Glutamatergic neuron (in vitro differentiated cells): ENCODE data around the gene PPP1R37. TPM values are rescaled to one million over a fixed set of nuclear protein-coding genes. Genes with fewer than 3 reads are reported as not detected.

ENCODE experiments used
- DNase-seq: peaks from one replicate; pipeline ENCODE4 v3.0.0; 2022
- H3K27ac Mint-ChIP-seq: one replicate; pipeline ENCODE4 v1.8.0; 2020; ENCODE audit warnings: mild to moderate bottlenecking, mixed read lengths, inconsistent platforms; ENCODE audit not compliant: unreplicated experiment
- H3K27me3 Mint-ChIP-seq: one replicate; pipeline ENCODE4 v1.8.0; 2020; ENCODE audit warnings: mild to moderate bottlenecking, moderate library complexity, mixed read lengths, inconsistent platforms; ENCODE audit not compliant: unreplicated experiment
- H3K36me3 Mint-ChIP-seq: one replicate; pipeline ENCODE4 v1.8.0; 2020; ENCODE audit warnings: mild to moderate bottlenecking, mixed read lengths, inconsistent platforms; ENCODE audit not compliant: unreplicated experiment
- H3K4me1 Mint-ChIP-seq: one replicate; pipeline ENCODE4 v1.8.0; 2020; ENCODE audit warnings: mild to moderate bottlenecking, low read depth, mixed read lengths, inconsistent platforms; ENCODE audit not compliant: unreplicated experiment
- H3K4me3 Mint-ChIP-seq: one replicate; pipeline ENCODE4 v1.8.0; 2020; ENCODE audit warnings: mild to moderate bottlenecking, mixed read lengths, inconsistent platforms; ENCODE audit not compliant: unreplicated experiment
- H3K9me3 Mint-ChIP-seq: one replicate; pipeline ENCODE4 v1.8.0; 2020; ENCODE audit warnings: mild to moderate bottlenecking, moderate library complexity, mixed read lengths, inconsistent platforms; ENCODE audit not compliant: unreplicated experiment
- total RNA-seq: library from RNA; stranded (reverse); fragmentation: NEBNext Ultra II Directional; extraction: Animal tissue kit (Norgen Biotek cat#: 25700); gene quantifications from one replicate; pipeline ENCODE4 v1.2.1, GENCODE V29; 2021; ENCODE audit not compliant: unreplicated experiment
- TF ChIP-seq, protein P1 (sequence below): fragments of 200-600 bp; sonication (generic); IDR thresholded peaks from one replicate; pipeline ENCODE4 v1.5.0; 2021; ENCODE audit not compliant: partially characterized antibody, unreplicated experiment

Gene PPP1R37
- total RNA-seq, 1 donor from 2014 or later = 49.5 TPM

DNA sequence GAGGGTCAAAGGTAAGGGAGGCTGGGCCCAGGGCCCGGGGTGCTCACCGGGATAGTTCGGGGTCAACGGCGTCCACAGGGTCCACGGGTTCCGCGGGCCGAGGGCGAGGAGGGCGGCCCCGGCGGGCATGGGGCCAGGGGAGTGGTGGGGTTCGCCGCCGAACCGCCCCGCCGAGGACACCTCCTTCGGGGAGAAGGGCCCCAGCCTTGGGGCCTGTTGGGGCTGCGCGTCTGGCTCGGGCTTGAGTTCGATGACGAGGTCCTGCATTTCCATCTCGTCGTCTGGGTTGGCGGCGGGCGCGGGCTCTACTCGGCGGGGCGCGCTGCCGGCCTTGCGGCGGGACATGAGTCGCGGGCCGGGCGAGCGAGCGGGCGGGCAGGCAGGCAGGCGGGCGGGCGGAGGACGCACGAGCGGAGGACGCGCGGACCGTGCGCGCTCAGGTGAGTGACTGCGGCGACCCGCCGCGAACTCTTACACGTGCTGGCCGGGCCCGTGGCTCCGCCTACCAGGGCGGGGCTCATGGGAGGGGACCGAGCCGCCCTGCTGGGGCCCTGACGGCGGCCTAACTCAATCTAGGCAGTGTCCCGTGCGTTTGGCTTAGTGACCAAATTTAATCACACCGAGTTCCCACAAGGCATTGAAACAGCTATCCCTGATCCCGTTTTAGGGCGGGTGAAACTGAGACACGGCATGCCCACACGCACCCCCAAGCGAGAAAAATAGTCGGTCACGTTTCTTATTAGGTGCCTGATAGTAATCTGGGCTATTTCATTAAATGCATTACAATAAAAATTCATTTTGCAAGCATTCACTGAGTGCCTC lies 16.7 kb upstream of the PPP1R37 start, which contains the start of gene ZNF296:
TSS of gene ZNF296 (minus strand) at position 450 of the 822 bp plus-strand sequence. CDS start at position 345, 105 bp downstream.
- TF ChIP-seq, protein P1, sequence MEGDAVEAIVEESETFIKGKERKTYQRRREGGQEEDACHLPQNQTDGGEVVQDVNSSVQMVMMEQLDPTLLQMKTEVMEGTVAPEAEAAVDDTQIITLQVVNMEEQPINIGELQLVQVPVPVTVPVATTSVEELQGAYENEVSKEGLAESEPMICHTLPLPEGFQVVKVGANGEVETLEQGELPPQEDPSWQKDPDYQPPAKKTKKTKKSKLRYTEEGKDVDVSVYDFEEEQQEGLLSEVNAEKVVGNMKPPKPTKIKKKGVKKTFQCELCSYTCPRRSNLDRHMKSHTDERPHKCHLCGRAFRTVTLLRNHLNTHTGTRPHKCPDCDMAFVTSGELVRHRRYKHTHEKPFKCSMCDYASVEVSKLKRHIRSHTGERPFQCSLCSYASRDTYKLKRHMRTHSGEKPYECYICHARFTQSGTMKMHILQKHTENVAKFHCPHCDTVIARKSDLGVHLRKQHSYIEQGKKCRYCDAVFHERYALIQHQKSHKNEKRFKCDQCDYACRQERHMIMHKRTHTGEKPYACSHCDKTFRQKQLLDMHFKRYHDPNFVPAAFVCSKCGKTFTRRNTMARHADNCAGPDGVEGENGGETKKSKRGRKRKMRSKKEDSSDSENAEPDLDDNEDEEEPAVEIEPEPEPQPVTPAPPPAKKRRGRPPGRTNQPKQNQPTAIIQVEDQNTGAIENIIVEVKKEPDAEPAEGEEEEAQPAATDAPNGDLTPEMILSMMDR = no peak
- H3K4me3 Mint-ChIP-seq = peak within 1 kb of the TSS; percentile 69
- DNase-seq = peak; percentile 74

DNA sequence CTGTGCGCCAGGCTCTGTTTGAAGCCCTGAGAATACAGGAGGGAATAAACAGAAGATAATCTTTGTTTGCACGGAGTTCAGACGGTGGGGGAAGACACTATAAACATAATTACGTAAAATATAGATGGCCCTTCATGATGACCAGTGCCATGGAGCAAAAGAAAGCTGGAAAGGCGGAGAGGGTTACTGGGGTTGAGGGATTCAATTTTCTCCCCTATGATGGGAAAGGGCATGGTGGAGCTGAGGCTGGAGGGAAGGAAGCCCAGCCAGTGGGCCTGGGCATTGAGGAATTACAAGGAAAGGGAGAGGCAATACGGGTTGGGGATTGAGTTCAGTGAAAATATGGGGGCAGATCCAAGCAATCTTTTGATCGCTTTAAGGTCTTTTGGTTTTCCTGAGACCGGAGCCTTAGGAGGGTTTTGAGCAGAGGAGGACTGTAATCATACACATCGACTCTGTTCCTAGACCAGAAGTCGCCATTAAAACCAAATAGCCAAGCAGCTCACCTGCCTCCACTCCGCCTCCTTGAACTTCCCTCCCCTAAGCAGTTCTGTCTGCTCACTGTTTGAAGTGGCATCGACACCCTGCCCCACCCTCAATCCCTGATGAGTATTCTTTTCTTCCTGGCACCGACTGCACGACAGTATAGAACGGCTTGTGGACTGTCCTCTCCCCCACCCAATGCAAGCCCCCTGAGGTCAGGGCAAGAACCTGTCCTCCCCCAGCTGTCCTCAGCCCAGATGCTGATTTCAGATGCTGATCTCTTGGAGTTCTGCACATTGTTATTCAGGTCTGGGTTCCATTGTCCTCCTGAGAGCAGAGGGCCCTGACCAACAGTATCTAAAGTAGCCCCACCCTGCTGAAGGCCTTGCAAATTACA lies 15.9 kb upstream of the PPP1R37 start:
- TF ChIP-seq, protein P1 = no peak
- peaks cover 18% of the 10 kb centered on the region for H3K4me1 Mint-ChIP-seq
- H3K9me3 Mint-ChIP-seq = peaks cover 11% of the 10 kb centered on the region
- H3K27me3 Mint-ChIP-seq = peaks cover 5% of the 10 kb centered on the region
- DNase-seq = no peak
- peaks cover 3% of the 10 kb centered on the region for H3K36me3 Mint-ChIP-seq
- H3K4me3 Mint-ChIP-seq = peak overlapping the region; percentile 69
- H3K27ac Mint-ChIP-seq = peak overlapping the region; percentile 96

More for the DNA sequence above, 16.7 kb upstream of the PPP1R37 start, which contains the start of gene ZNF296:
- H3K27me3 Mint-ChIP-seq = peaks cover 5% of the 10 kb centered on the region
- peaks cover 11% of the 10 kb centered on the region for H3K9me3 Mint-ChIP-seq
- H3K27ac Mint-ChIP-seq = peak within 1 kb of the TSS; percentile 96
- no peaks in the 10 kb centered on the region for H3K36me3 Mint-ChIP-seq
- H3K4me1 Mint-ChIP-seq = peaks cover 18% of the 10 kb centered on the region

DNA sequence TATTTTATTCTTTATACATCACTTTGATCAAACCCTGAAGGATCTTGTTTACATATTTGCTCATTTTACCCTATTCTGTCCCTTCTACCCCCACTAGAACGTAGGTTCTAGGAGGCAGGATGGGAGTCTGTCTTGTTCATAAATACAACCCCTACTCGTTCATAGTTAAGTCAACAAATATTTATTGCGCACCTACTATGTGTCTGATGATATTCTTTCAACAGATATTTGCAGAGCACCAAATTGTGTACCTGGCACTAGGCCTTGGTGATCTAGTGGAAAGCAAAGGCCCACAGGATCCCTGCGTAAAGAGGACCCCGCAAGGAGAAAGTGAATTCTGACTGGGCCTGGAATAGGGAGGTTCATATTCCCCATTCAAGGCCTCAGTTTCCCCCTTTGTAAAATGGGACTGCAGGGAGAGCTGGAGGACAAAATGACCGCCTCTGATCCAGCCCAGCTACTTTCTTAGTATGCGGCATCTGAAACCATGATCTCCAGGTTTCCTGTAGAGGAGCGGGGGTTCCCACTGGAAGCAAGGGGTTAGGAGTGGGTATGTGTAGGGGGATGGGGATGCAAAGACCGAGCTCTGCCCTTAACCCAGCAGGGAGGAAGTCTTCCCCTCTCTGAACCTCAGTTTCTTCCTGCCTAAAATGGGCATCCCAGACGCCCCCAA lies 14.5 kb upstream of the PPP1R37 start:
- Mint-ChIP-seq H3K36me3 (peaks cover 5% of the 10 kb centered on the region), H3K4me1 (peaks cover 18% of the 10 kb centered on the region), H3K27ac (peak overlapping the region; percentile 78), H3K4me3 (peak overlapping the region; percentile 60), H3K9me3 (peaks cover 9% of the 10 kb centered on the region), H3K27me3 (peaks cover 6% of the 10 kb centered on the region)
- TF ChIP-seq, protein P1 = no peak
- DNase-seq = no peak

DNA sequence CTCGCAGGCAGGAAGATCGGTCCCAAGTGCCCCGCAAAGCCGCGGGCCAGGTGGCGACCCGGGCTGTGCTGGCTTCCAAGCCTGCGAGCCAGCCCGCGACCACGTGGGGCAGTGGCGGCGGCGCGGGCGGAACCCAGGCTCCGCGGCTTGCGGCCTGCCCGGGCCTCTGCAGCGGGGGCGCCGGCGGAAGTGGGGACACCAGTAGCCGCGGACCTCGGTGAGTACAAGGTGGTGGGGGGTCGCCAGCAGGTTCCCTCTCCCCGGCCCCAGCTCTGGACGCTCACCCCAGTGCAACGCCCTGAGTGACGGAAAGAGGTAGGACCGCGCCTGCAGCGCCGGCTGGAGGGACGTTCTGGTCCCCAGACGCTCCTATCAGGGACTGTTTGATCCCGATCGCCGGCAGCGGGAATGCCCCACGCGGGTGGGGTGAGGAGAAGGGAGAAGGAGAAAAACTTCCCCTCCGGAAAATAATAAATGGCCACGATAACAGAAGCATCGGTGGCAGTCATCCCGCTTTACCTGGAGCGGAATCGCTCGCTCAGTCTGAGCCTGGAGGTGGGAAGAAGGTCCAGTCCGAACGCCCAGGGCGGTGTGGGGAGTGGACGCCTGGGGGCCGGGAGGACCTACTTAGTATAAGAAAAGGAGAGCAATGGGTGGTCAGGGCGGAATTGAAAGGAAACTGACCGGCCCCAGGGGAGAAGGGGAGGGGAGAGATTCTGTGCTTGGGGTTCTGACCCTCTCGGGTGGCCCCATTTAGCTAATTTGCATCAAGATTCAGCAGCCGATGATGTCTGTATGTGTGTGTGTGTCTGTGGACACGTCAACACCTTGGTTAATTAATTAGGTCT lies 13.7 kb upstream of the PPP1R37 start, which contains the start of gene GEMIN7:
TSS of gene GEMIN7 (plus strand) at position 198 of the 848 bp plus-strand sequence. CDS start 10,855 bp downstream, outside the sequence.
- Mint-ChIP-seq H3K9me3 (peaks cover 9% of the 10 kb centered on the region), H3K4me3 (peak within 1 kb of the TSS; percentile 98), H3K27ac (peak within 1 kb of the TSS; percentile 94), H3K4me1 (peaks cover 18% of the 10 kb centered on the region), H3K27me3 (peaks cover 6% of the 10 kb centered on the region), H3K36me3 (peaks cover 5% of the 10 kb centered on the region)
- DNase-seq = peak; percentile 92
- TF ChIP-seq, protein P1 = no peak
